ENCODE data around the gene IL31.

DNA sequence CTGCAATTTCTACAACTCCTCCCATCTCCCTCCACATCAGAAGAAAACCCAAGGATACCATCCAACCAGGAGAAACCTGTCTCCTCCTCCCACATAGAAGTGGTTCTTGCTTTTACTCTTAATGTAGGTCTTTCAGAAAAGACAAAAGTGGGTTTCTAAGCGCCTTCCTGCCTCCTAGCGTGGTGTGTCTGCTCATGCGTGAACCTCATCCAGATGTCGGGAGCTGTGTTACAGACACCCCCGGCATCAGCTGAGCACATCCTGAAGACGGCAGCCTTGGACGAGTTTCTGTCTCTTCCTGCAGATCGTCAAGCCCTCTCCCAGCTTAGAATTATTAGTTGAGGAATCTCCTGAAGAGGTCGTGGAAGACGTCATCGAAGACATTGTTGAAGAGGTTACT lies 18.4 kb upstream of the IL31 start:
- TF ChIP-seq, protein P1, sequence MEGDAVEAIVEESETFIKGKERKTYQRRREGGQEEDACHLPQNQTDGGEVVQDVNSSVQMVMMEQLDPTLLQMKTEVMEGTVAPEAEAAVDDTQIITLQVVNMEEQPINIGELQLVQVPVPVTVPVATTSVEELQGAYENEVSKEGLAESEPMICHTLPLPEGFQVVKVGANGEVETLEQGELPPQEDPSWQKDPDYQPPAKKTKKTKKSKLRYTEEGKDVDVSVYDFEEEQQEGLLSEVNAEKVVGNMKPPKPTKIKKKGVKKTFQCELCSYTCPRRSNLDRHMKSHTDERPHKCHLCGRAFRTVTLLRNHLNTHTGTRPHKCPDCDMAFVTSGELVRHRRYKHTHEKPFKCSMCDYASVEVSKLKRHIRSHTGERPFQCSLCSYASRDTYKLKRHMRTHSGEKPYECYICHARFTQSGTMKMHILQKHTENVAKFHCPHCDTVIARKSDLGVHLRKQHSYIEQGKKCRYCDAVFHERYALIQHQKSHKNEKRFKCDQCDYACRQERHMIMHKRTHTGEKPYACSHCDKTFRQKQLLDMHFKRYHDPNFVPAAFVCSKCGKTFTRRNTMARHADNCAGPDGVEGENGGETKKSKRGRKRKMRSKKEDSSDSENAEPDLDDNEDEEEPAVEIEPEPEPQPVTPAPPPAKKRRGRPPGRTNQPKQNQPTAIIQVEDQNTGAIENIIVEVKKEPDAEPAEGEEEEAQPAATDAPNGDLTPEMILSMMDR (IDR thresholded peaks at IDR 0.05; ENCODE audit: borderline replicate concordance, extremely low read depth, low read length, poor library complexity, severe bottlenecking), result no peak
- TF ChIP-seq EZH2 (IDR thresholded peaks at IDR 0.05; ENCODE audit: borderline replicate concordance, low read depth, low read length, severe bottlenecking), result no peak
